ENCODE results near the gene UHRF1. TPM values are rescaled to one million over a fixed set of nuclear protein-coding genes. Genes with fewer than 3 reads are reported as not detected.
A peak's percentile ranks its signal among the peaks of the same experiment; 100 is the strongest.
"Not testable (repeated sequence)": the region's sequence is repeated elsewhere in the genome, so short reads cannot be mapped to it uniquely, and the experiment has no call there.

Gene UHRF1
- total RNA-seq, 2 experiments from 2014 or later = 126 to 151 TPM

DNA sequence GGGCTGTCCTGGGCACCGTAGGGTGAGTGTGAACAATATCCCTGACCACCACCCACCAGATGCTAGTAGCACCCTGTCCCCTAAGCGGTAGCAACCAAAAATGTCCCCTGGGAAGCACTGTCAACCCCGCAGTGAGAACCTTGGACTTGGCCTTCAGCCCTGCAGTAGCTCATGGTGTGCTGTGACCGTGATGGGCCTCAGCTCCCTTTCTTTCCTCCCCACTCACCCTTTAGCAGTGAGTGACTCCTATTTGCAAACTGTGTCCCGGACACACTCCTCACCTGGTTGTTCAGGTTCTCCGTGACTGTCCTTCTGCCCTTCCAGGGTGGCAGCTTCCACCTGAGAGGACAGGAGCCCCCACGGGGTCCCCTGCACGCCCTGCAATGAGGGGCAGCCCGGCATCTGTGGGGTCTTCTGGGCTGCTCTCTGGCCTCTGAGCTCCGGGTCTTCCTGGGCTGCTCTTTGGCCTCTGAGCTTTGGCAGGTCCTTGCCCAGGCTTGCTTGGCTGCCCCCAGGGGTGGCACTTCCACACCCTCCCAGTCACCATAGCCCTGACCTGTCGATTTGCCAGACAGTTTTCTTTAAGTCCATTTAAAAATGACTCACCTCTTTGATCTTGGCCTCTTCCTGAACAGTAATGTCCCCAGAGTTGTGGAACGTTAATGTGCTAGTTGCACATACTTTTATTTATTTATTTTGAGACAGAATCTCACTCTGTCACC is 63.4 kb downstream of the UHRF1 start:
- no peak overlapping the region for H3K4me3 Mint-ChIP-seq
- POLR2A ChIA-PET = interaction anchor here (0.6 kb wide), 1 partner anchor 115 kb away, joined by 7 read pairs; no protein-coding TSS in a partner anchor
- CTCF ChIA-PET = interaction anchor here (1.2 kb wide), 1 partner anchor 57 kb away, joined by 7 read pairs; no protein-coding TSS in a partner anchor

DNA sequence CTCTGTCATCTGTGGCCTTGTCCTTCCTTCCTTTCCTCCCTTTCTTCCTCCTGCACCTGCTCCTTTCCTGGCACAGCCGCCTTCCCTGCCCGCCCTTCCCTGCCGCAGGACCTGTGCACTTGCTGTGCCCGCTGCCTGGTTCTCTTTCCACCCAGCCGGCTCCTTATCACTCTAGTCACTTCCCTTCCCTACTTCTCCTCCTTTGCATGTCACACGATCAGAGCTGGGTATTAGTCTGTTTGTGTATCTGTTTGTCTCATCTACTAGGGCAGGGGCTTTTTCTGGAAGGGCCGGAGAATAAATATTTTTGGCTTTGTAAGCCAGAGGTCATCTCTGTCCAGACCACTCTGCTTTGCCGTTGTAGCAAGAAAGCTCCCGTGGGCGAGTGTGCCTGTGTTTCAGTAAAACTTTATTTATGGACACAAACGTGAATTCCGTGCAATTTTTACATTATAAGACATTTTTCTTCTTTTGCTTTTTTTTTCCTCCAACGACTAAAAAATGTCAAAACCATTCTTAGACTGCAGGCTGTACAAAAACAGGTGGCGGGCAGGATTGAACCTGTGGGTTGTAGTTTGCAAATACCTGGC is 65.7 kb downstream of the UHRF1 start:
- intact Hi-C loops (cut with DNase I, micrococcal nuclease) = no loop called here
- H3K9me3 Mint-ChIP-seq (ENCODE audit: low read depth) = no peaks in the 10 kb centered on the region
- ATAC-seq (no peak), DNase-seq (no peak)
- ChIA-PET CTCF (interaction anchor here (0.5 kb wide), 1 partner anchor 102 kb away, joined by 4 read pairs; no protein-coding TSS in a partner anchor), POLR2A (no interaction called here)
- no peaks in the 10 kb centered on the region for H3K27me3 Mint-ChIP-seq
- H3K4me3 Mint-ChIP-seq = no peak overlapping the region
- H3K36me3 Mint-ChIP-seq (ENCODE audit: low read depth) = peaks cover 6% of the 10 kb centered on the region
- H3K27ac Mint-ChIP-seq = no peak overlapping the region
- H3K4me1 Mint-ChIP-seq = peaks cover 26% of the 10 kb centered on the region

More for the DNA sequence above, 63.4 kb downstream of the UHRF1 start:
- H3K4me1 Mint-ChIP-seq = peaks cover 38% of the 10 kb centered on the region
- H3K36me3 Mint-ChIP-seq (ENCODE audit: low read depth) = peaks cover 9% of the 10 kb centered on the region
- H3K27ac Mint-ChIP-seq = no peak overlapping the region
- intact Hi-C loops (cut with DNase I, micrococcal nuclease) = no loop called here
- H3K9me3 Mint-ChIP-seq (ENCODE audit: low read depth) = no peaks in the 10 kb centered on the region
- H3K27me3 Mint-ChIP-seq = no peaks in the 10 kb centered on the region
- ATAC-seq (no peak), DNase-seq (no peak)

DNA sequence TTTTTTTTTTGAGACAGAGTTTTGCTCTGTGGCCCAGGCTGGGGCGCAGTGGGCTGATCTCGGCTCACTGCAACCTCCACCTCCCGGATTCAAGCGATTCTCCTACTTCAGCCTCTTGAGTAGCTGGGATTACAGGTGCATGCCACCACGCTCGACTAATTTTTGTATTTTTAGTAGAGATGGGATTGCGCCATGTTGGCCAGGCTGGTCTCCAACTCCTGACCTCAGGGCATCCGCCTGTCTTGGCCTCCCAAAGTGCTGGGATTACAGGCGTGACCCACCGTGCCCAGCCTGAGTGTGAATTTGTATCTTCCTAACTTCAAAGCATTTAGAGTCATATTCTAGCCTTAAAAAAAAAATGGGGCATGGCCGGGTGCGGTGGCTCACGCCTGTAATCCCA is 66.3 kb downstream of the UHRF1 start:
- H3K27me3 Mint-ChIP-seq; H3K9me3 Mint-ChIP-seq (ENCODE audit: low read depth); H3K27ac Mint-ChIP-seq; H3K36me3 Mint-ChIP-seq (ENCODE audit: low read depth); POLR2A ChIA-PET; ATAC-seq; DNase-seq; intact Hi-C loops (cut with DNase I, micrococcal nuclease); H3K4me3 Mint-ChIP-seq: not testable (repeated sequence)
- peaks cover 22% of the 10 kb centered on the region for H3K4me1 Mint-ChIP-seq
- CTCF ChIA-PET = interaction anchor here (0.5 kb wide), 1 partner anchor 102 kb away, joined by 4 read pairs; no protein-coding TSS in a partner anchor

DNA sequence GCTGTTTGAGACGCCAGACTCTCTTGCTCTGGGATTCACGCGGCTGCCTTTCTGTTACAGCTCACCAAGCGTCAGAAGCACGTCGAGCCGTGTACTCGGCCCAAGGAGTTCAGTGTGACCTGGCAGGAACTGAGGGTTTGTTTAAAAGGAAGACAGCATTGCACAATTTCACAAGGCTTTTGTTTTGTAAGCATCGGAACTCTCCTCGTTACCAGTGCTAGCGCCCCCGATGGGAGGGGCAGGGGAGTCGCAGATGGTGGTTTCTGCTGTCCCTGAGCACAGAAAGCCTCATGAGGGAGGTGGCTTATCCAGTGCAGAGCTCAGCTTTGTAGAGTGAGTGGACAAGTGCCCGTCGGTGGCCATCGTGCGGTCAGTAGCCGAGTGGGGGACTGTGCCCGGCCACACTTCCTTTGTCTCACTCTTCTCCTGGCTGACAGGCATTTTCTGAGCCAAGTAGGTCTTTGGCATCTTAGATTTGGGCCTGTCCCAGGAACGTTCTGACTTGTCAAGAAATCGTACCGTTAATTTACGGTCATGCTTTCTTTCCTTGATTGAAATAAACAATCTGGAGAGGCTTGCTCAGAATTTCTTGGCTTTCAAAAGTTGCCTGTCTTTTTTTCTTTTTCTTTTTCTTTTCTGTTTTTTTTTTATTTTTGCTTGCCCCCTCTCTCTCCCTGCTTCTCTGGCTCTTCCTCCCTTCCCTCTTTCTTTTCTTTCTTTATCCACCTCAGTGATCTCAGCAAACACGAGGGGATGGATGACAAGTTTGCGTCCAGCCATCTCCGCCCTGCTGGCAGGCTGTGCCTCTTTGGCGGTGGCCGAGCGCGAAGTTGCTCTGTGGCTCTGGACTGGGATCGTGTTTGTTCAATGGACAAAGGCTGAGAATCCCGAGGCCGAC is 67.3 kb downstream of the UHRF1 start:
- intact Hi-C loops (cut with DNase I, micrococcal nuclease) = no loop called here
- peaks cover 12% of the 10 kb centered on the region for H3K4me1 Mint-ChIP-seq
- ATAC-seq (no peak), DNase-seq (peak; percentile 26)
- POLR2A ChIA-PET = no interaction called here
- no peaks in the 10 kb centered on the region for H3K9me3 Mint-ChIP-seq (ENCODE audit: low read depth)
- H3K36me3 Mint-ChIP-seq (ENCODE audit: low read depth) = peaks cover 6% of the 10 kb centered on the region
- no peaks in the 10 kb centered on the region for H3K27me3 Mint-ChIP-seq
- no peak overlapping the region for H3K27ac Mint-ChIP-seq
- no peak overlapping the region for H3K4me3 Mint-ChIP-seq
- CTCF ChIA-PET = no interaction called here

DNA sequence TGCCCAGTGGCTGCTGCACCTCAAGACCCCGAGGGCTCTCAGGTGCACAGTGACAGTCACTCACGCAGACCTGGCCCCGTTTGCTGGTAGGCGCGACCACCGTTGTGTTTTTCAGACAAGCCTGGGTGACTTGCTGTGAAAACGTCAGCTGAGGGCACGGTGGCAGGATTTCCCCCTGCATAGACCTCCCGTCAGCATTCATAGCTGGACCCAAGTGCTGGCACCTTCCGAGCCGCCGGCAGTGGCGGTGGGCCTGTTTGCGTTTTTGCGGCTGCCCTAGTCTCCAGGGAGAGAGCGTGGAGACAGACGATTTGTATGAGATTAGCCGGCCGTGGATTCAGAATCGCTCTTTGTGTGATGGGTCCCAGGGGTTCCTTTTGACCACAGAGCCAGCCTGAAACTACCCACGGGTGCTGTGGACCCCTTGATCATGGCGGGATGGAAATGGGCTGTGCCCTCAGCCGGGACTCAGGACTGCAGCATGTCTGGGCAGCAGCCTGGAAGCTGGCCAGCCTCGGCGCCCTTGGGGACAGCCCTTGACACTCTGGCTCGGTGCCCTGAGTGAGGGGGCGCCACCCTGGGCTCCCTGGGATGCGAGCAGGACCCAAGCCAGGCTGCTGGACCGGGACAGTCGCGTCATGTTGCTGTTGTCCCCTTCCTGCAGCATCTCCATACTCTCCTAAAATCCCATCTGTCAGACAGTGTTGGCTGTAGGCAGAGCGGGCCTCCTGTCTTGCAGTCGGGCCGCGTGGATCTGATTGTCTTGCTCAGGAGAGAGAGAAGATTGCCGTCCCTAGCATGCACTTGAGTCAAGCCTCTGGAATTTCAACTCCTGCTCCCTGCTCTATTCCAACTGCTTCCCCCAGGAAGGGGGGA is 68.2 kb downstream of the UHRF1 start:
- DNase-seq = no peak
- no peak for ATAC-seq
- Mint-ChIP-seq H3K9me3 (ENCODE audit: low read depth) (no peaks in the 10 kb centered on the region), H3K4me1 (peaks cover 10% of the 10 kb centered on the region), H3K27ac (no peak overlapping the region), H3K27me3 (no peaks in the 10 kb centered on the region), H3K4me3 (no peak overlapping the region), H3K36me3 (ENCODE audit: low read depth) (peaks cover 6% of the 10 kb centered on the region)
- CTCF ChIA-PET = interaction anchor here (0.8 kb wide), 1 partner anchor 147 kb away, joined by 4 read pairs; no protein-coding TSS in a partner anchor
- POLR2A ChIA-PET = no interaction called here
- intact Hi-C loops (cut with DNase I, micrococcal nuclease) = no loop called here

DNA sequence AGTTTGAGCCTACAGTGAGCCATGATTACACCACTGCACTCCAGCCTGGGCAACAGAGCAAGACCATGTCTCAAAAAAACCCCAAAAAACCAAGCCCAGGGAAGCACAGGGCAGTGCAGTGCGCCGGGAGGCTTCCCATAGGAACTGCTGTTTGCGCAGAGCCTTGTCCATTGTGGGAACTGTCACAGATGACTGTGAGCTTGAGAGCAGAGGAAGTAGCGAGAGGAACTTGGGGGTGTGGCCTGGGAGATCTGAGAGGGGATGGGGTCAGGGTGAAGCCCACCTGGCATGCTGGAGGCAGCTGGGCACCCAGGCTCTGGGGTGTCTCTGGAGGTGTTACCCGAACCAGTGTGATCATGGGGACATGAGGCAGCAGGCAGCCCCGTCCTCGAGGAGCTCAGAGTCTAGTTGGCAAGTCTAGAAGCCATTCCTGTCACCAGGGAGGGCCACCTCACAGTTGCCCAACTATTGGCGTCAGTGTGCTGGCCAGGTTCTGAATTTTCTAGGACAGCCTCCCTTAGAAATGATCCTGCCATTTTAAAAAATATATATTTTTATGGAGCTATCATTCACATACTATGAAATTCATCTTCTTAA is 70.0 kb downstream of the UHRF1 start:
- H3K4me1 Mint-ChIP-seq = peaks cover 10% of the 10 kb centered on the region
- POLR2A ChIA-PET = no interaction called here

DNA sequence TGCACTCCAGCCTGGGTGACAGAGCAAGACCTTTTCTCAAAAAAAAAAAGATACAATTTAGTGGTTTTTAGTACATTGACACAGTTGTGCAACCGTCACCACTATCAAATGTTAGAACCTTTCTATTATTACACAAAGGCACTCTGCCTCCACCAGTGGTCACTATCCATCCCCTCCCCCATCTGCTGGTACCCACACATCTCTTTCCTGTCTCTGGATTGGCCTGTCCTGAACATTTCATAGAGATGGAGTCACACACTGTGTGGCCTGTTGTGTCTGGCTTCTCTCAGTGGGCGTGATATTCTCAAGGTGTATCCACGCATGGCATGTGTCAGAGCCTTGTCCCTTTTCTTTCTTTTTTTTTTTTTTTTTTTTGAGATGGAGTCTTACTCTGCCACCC is 70.8 kb downstream of the UHRF1 start:
- ATAC-seq (no peak), DNase-seq (no peak)
- ChIA-PET POLR2A (no interaction called here), CTCF (no interaction called here)
- intact Hi-C loops (cut with DNase I, micrococcal nuclease) = no loop called here
- H3K4me1 Mint-ChIP-seq = peaks cover 6% of the 10 kb centered on the region
- H3K36me3 Mint-ChIP-seq (ENCODE audit: low read depth) = peaks cover 3% of the 10 kb centered on the region
- no peak overlapping the region for H3K27ac Mint-ChIP-seq
- H3K9me3 Mint-ChIP-seq (ENCODE audit: low read depth) = no peaks in the 10 kb centered on the region
- no peaks in the 10 kb centered on the region for H3K27me3 Mint-ChIP-seq
- H3K4me3 Mint-ChIP-seq = no peak overlapping the region

More for the DNA sequence above, 70.0 kb downstream of the UHRF1 start:
- intact Hi-C loops (cut with DNase I, micrococcal nuclease) = no loop called here
- H3K27ac Mint-ChIP-seq = no peak overlapping the region
- CTCF ChIA-PET = no interaction called here
- no peaks in the 10 kb centered on the region for H3K9me3 Mint-ChIP-seq (ENCODE audit: low read depth)
- H3K36me3 Mint-ChIP-seq (ENCODE audit: low read depth) = peaks cover 6% of the 10 kb centered on the region
- DNase-seq (no peak), ATAC-seq (no peak)
- H3K27me3 Mint-ChIP-seq = no peaks in the 10 kb centered on the region
- no peak overlapping the region for H3K4me3 Mint-ChIP-seq

DNA sequence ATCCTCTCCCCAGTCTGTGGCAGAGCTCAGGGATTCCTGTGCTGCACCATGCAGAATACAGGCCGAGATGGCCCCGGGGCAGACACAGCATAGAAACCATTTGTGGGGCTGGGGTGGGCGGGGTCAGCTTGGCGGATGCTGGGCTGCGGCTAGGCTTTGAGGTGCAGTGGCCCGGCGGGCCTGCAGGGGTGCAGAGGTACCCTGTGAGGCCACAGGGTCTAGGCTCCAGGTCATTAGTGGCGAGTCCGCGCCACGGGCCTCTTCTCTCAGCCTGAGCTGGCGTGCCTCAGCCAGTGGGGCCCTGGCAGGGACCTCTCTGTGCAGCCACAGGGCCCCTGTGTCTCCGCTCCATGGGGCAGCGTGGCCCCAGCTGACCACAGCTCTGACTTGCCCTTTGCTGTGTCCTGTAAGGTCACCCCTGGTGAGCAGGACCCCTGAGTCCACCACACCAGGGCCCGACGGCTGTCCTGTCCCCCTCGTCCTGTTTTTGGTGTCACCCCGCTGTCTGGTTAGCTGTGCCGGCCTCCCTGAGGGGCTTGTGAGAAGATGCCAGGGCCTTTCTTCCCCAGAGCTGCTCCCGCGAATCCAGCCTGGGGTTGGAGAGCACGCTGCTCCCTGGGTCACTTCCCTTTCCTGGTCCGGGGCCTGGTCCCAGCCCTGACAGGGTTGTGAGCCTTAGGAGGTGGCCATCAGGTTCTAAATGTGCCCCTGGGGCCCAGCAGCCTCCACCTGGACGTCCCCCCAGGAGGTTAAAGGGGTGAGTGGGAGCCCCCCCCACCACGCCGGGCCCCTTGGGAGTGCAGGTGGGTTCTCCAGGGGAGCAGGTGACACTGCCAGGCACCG is 71.8 kb downstream of the UHRF1 start:
- Mint-ChIP-seq H3K9me3 (ENCODE audit: low read depth) (no peaks in the 10 kb centered on the region), H3K4me1 (peaks cover 7% of the 10 kb centered on the region), H3K27me3 (no peaks in the 10 kb centered on the region), H3K36me3 (ENCODE audit: low read depth) (peaks cover 4% of the 10 kb centered on the region), H3K27ac (no peak overlapping the region), H3K4me3 (no peak overlapping the region)
- ATAC-seq (no peak), DNase-seq (no peak)
- ChIA-PET POLR2A (interaction anchor here (0.6 kb wide), 1 partner anchor 17 kb away, joined by 3 read pairs; no protein-coding TSS in a partner anchor), CTCF (no interaction called here)
- intact Hi-C loops (cut with DNase I, micrococcal nuclease) = no loop called here

DNA sequence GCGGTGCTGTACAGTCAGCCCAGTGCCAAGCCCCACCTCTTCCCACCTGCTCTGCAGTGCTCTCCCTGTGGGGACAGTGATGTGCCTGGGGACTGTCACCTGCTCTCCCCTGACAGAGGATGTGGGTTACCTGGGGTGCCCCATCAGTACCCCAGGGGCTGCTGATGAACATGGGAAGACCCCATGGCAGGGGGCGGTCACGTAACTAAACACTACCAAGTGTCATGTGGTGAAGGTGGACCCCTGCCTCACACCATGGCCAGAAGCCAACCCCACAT is 72.3 kb downstream of the UHRF1 start:
- Mint-ChIP-seq H3K27ac (no peak overlapping the region), H3K27me3 (no peaks in the 10 kb centered on the region), H3K4me3 (no peak overlapping the region), H3K4me1 (peaks cover 7% of the 10 kb centered on the region), H3K9me3 (ENCODE audit: low read depth) (no peaks in the 10 kb centered on the region), H3K36me3 (ENCODE audit: low read depth) (peaks cover 4% of the 10 kb centered on the region)
- CTCF ChIA-PET = no interaction called here
- POLR2A ChIA-PET = no interaction called here
- intact Hi-C loops (cut with DNase I, micrococcal nuclease) = no loop called here
- ATAC-seq = no peak
- no peak for DNase-seq

DNA sequence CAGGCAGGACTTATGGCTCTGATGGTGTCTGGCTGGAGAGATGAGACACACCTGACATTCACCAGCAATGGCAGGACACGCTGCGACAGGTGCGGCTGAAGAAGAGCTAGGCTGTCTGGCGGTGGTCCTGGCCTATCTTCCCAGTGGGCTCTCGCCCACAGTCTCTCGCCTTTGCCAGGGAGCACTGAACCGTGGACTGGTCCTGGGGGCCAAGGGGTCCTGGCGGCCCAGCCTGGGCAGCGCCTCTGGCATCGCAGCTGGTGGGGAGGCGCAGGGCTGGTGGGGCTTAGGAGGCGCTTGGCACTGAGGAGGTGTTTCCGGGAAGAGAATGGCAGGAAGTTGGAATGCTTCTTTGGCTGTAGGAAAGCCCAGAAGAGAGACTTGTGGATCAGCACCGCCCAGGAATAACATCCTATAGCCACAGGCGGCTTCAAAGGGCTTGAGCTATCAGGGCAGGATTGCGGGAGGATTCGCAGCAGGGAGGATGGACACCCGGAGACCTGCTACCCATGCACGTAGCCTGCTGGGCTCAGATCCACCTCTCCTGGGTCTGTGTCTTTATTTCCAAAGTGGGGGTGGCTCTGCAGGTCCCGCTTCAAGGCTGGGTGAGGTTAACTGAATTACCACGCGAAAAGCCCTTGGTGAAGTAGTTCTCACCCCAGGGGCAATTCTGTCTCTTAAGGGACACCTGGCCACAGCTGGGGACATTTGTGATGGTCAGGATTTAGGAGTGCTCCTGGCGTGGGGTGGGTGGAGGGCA is 74.2 kb downstream of the UHRF1 start:
- DNase-seq (no peak), ATAC-seq (no peak)
- ChIA-PET CTCF (interaction anchor here (0.6 kb wide), 1 partner anchor 20 kb away, joined by 3 read pairs; no protein-coding TSS in a partner anchor), POLR2A (interaction anchor here (0.6 kb wide), 1 partner anchor 26 kb away, joined by 17 read pairs; no protein-coding TSS in a partner anchor)
- Mint-ChIP-seq H3K27ac (no peak overlapping the region), H3K36me3 (ENCODE audit: low read depth) (peaks cover 1% of the 10 kb centered on the region), H3K4me1 (peaks cover 10% of the 10 kb centered on the region), H3K4me3 (no peak overlapping the region), H3K9me3 (ENCODE audit: low read depth) (no peaks in the 10 kb centered on the region), H3K27me3 (no peaks in the 10 kb centered on the region)
- intact Hi-C loops (cut with DNase I, micrococcal nuclease) = no loop called here
